ENCODE data around the gene GLB1L. TPM values are rescaled to one million over a fixed set of nuclear protein-coding genes. Genes with fewer than 3 reads are reported as not detected.

The GLB1L gene
- total and polyA plus RNA-seq, 12 donors, result 1.5 to 5.2 (median 2.4) TPM

- Histone ChIP-seq H3K27ac (no peak overlapping the region), H3K4me3 (no peak overlapping the region), H3K36me3 (peaks cover 0 to 75% (median 23%) of the 10 kb centered on the region in 9 donors), H3K27me3 (no peaks in the 10 kb centered on the region), H3K9me3 (no peaks in the 10 kb centered on the region), H3K4me1 (peaks cover 8 to 31% (median 20%) of the 10 kb centered on the region in 9 donors)
- intact Hi-C loops (cut with DNase I), result no loop called here
- no peak for DNase-seq
- 94 to 95% methylated on average over 24 of the region's 24 CpGs for WGBS, 2 donors
- ATAC-seq, result no peak
- no peak for TF ChIP-seq CTCF (IDR thresholded peaks at IDR 0.05)
Observed at GRCh38 chr2:219210196-219210885, 34.9 kb downstream of the GLB1L start.

GRCh38 chr2:219209236-219210195 lies 35.7 kb downstream of the GLB1L start:
- peaks cover 8 to 31% (median 20%) of the 10 kb centered on the region in 9 donors for H3K4me1 ChIP-seq
- H3K36me3 ChIP-seq, result peaks cover 0 to 67% (median 23%) of the 10 kb centered on the region in 9 donors
- intact Hi-C loops (cut with DNase I), result loop anchor here in 2 of 10 donors (5.0 kb wide), 2 partner anchors 37 to 47 kb away; partner anchors contain the start of genes NHEJ1 (in 1 of the 2) and SLC23A3 (in 1 of the 2)

GRCh38 chr2:219207884-219208740 lies 37.1 kb downstream of the GLB1L start:
- Histone ChIP-seq H3K4me3 (peak overlapping the region in 4 of 10 donors; percentile 66 to 82 (median 75)), H3K27ac (peak overlapping the region in 6 of 10 donors; percentile 92 to 98 (median 95)), H3K36me3 (peaks cover 0 to 53% (median 17%) of the 10 kb centered on the region in 9 donors), H3K4me1 (peaks cover 8 to 31% (median 20%) of the 10 kb centered on the region in 9 donors), H3K9me3 (peaks cover 0 to 2% (median 0%) of the 10 kb centered on the region in 11 donors), H3K27me3 (no peaks in the 10 kb centered on the region)
- 74 to 76% methylated on average over 17 of the region's 17 CpGs for WGBS, 2 donors
- ATAC-seq (no peak), DNase-seq (no peak)
- intact Hi-C loops (cut with DNase I), result loop anchor here in 5 of 10 donors (2.0 to 5.0 kb wide), 5 partner anchors 31 to 71 kb away; partner anchors contain the start of genes CNPPD1 (in 2 of the 5), NHEJ1 (in 2 of the 5), DNAJB2 (in 1 of the 5) and SLC23A3 (in 1 of the 5)
- no peak for TF ChIP-seq CTCF (IDR thresholded peaks at IDR 0.05)

More at GRCh38 chr2:219209236-219210195, 35.7 kb downstream of the GLB1L start:
- Histone ChIP-seq H3K27ac (no peak overlapping the region), H3K4me3 (no peak overlapping the region), H3K9me3 (peaks cover 0 to 1% (median 0%) of the 10 kb centered on the region in 11 donors), H3K27me3 (no peaks in the 10 kb centered on the region)
- TF ChIP-seq CTCF (IDR thresholded peaks at IDR 0.05), result no peak
- no peak for ATAC-seq
- 79 to 82% methylated on average over 18 of the region's 18 CpGs for WGBS, 2 donors
- DNase-seq, result no peak

All from heart right ventricle (tissue), 16 donors.